Stimulated activated CD4-positive, alpha-beta T cell treated with anti-CD3 and anti-CD28 coated beads, Interleukin-4, amount 100 ng/mL, for 4 hours (primary cell): ENCODE data around the gene FOXS1.
A peak's percentile ranks its signal among the peaks of the same experiment; 100 is the strongest.
"Not testable (repeated sequence)": the region's sequence is repeated elsewhere in the genome, so short reads cannot be mapped to it uniquely, and the experiment has no call there.

Source experiments
- DNase-seq, 2 experiments: peaks; one replicate each; pipeline ENCODE4 v3.0.0-alpha.2; 2020

Gene FOXS1

DNA sequence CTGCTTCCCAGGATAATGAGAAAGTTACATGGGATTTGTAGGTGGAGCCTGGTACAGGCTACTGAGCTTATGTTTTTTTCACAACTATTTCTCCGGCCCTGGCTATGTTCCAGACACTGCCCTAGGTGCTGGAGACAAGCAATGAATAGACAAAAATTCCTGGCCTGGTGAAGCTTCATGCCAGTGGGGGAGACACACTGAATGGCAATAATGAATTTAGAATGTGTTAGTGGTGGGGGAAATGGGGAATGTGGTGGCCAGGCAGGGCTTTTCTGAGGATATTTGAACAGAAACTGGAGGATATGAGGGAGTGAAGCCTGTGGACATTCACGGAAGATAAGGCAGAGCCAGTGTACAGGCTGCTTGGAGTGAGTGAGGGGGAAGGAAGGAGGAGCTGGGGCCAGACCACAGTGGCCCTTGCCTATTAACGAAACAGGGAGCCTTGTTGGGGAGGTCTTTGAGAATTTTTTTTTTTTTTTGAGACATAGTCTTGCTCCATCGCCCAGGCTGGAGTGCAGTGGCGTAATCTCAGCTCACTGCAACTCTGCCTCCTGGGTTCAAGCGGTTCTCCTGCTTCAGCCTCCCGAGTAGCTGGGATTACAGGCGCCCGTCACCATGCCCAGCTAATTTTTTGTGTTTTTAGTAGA lies 6.6 kb downstream of the FOXS1 start:
- no peak for DNase-seq

DNA sequence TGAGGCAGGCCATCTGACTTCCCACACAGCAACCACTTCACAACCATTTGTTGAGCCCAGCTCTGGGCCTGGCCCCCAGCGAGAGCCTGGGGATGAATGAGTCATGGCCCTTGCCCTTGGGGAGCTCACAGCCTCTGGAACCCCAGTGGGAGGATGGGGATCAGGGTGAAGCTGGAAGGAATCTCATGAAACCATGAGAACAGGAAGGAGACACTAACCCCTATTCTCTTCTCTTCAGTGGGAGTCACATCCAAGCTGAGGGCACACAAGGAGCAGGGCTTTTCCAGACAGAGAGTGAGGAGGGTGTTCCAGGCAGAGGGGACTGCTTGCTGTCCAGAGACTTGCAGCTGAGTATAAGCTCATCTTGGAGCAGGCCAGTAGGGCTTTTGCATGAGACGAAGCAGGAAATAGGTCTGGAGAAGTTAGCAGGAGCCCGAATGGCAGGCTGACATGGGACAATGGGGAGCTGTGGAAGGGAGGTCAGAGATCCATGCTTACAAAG lies 7.5 kb downstream of the FOXS1 start:
- DNase-seq, result no peak

DNA sequence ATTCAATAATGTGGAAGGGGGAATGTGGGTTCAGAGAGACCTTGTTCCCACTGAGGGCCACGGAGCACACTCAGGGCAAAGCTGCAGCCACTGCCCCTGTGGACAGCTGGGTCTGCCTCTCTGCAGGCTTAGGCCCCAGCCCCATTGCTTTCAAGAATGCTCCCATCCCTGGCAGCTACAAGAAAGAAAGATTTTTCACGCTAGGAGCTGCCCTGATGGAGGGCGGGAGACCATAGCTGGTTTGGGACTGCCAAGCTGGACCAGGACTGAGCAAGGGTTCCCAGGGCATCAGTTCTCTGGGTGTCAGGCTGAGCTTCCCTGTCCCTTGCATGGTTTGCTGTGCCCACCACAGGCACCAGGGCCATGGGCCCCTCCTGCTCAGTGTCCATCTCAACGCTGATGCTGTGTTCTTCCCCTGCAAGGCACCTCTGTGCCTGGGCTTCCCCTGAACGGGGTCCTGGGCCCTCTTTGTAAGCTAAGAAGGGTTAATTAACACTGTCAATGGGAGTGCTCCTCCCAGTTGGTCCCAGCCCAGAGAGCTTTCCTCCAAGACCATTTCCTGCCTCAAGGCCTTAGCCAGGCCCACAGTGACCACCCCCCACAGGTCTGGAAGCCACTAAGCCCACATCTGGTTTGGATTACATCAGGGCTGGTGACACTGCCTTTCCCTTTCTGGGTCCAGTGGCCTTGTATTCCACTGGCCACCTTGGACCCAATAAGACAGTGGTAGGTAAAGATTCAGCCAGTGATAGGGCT lies 8.4 kb downstream of the FOXS1 start:
- no peak for DNase-seq

DNA sequence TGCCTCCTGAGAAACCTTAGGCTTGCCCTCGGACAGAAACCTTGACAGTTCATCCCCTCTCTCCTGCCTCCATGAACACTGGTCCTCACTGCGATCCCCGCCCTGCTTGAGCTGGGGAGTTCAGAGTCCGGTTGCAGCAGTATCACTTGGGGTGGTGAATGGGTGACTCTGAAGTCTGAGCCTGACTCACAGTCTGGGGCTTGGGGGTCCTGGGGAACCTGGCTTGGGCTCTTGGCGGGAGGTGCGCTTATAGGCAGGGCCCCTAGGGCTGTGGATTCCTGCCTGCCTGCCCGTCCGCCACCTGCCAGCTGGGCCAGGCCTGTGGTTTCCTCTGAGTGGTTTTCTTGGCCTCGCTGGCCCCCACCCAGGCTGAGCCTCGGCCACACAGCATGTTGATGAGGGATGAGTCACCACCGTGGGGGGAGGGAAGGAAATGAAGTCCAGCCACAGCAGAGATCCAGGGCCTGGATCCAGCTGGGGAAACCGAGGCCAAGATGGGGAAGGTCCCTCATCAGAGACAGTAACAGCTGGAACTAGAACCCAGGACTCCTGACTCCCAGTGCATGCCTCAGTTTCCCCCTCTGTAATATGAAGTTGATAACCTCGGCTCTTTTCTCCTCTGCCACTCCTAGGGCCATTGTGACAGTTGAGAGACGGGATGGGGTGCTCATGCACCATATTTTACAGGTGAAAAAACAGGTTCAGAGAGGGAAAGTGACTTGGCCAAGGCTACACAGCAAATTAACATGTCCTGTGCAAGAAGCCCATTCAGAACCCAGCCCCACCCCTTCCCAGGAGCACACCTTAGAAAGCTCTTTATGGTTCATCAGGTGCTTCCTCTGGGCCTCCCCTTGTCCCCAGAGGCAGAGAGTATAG lies 9.2 kb downstream of the FOXS1 start:
- no peak for DNase-seq

DNA sequence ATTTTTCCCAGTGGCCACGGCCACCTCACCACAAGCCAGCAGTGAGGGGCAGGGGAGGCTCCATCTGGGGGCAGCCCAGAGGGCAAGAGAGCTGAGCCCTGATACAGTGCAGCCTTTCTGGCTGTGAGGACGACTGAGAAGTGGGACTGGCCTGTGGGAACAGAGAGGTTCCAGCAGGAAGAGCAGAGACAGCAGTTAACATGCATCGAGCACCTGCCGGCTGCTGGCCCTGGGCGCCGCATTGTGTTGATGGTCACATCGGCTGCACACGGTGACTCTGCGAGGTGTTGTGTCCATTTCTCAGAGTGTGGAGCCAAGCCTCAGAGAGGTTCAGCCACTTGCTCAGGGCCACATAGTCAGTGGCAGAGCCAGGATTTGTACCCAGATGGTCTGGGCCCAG lies 9.8 kb downstream of the FOXS1 start:
- no peak for DNase-seq

DNA sequence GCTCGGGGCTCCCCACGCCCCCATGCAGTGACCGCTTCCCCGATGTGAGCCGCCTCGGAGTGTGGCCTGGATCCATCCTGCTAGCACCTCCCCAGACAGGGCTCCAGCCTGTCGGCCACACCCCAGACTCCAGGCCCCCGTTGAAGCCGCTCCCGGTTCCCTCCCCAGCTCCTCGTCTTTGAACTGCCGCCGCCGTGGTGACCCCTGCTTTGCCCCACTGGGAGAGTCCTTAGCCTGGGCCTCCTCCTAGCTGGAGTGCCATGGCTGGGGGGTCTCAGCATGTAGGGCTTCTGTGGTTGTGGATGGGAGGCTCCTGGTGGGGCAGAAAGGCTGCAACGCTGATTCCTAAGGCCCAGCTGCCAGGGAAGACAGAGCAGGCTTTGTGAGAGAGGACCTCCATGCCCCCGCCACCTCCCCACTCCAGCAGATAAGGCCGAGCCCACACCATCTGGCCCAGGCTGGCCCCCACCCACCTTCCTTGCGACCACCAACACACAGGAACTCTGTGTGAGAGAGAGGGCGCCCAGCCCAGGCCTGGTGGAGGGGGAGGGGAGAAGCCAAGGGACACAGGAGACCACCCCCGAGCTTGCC lies 11.4 kb downstream of the FOXS1 start:
- DNase-seq, result no peak

DNA sequence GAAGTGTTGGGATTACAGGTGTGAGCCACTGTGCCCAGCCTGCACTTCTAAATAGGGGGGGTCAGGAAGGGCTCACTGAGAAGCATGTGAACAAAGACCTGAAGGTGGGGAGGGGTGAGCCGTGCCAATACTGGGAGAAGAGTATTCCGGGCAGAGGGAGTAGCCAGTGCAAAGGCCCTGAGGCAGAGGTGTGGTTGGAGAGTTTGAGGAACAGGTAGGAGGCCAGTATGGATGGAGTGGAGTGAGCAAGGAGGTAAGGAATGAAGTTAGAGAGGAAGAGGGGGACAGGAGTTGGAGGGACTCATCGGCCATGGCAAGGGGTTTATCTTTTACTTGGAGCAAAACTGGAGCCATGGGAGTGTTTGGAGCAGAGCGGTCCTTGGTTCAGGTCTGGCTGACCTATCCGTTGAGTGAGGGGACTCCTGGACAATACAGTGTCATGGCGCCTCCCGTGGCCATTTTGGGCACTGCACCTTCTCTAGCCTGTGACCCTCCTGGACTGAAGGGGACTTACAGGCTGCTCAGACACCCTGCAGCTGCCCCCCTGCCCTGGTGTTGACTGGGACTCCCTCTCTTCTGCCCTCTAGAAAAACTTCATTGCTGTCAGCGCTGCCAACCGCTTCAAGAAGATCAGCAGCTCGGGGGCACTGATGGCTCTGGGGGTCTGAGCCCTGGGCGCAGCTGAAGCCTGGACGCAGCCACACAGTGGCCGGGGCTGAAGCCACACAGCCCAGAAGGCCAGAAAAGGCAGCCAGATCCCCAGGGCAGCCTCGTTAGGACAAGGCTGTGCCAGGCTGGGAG lies 12.1 kb downstream of the FOXS1 start:
- peak; percentile 29 to 59 for DNase-seq

DNA sequence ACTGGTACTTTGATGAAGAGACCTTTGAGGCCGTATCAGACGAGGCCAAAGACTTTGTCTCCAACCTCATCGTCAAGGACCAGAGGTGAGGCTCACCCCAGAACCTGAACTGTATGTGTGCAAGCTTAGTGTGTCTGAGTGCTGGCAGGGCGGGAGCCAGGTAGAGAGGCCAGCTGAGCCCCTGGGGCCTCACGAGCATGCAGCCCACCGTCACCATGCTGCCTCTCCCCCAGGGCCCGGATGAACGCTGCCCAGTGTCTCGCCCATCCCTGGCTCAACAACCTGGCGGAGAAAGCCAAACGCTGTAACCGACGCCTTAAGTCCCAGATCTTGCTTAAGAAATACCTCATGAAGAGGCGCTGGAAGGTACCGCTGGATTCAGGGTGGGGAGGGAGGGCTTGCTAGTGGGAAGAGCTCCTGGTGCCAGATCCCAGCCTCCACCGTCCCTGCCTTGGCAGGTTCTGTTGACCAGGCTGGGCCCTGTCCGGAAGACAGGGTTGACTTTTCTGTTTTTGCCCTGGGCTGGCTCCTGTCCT lies 13.6 kb downstream of the FOXS1 start:
- no peak for DNase-seq

DNA sequence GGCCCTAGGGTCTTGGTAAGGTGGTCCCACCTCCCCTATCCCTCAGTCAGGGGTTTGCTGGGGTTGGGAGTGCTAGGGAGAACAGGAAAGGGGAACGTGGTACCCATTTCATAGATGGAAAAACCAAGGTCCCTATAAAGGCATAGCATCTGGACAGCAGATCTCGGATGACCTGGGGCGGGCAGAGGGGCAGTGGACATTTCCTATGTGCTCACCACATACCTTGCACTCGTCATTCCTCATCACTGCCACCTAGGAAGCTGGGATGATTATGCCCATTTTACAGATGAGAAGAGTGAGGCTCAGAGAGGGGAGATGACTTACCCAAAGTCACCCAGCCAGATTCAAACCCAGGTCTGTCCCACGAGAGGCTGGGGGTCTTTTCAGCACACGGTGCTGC lies 14.2 kb downstream of the FOXS1 start:
- no peak for DNase-seq

DNA sequence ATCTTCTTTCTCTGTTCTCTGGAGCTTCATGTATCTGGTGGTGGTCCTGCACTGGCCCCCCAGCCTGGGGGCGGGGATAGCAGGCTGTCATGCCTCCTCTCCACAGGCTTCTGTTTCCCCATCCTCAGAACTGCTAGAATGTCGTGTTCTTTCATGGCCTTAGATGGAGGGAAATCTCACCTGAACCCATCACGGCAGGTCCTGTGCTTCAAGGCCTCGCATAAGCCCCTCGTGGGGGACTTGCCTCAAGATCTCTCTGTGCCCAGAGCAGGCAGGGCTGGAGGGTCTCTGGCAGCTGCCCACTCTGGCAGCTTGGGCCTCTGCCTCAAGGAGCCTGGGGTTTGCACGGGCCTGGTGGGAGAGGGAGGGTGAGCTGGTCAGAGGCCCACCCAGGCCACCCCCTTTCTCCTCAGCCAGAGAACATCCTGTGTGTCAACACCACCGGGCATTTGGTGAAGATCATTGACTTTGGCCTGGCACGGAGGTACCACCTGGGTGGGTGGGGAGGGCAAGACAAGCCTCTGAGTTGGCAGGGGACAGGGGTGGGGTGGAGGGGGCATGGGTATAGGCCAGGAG lies 14.9 kb downstream of the FOXS1 start:
- no peak for DNase-seq

DNA sequence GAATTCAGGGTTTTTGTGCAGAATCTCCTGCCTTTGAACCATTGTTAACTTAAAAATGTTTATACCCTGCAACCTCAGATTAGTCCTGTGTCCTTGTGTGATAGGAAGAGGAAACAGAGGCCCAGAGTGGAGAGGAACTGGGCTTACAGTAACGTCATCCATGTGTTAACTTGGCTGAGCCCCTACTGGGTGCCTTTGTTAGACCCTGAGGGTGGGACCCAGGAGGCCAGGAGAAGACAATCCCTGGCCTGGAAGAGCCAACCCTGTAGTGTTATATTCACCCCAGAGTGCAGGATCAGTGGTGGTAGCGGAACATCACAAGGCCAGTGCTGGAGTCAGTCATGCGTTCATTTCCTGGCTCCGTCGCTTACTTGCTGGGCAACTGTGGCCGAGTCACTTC lies 15.7 kb downstream of the FOXS1 start:
- DNase-seq, result no peak

DNA sequence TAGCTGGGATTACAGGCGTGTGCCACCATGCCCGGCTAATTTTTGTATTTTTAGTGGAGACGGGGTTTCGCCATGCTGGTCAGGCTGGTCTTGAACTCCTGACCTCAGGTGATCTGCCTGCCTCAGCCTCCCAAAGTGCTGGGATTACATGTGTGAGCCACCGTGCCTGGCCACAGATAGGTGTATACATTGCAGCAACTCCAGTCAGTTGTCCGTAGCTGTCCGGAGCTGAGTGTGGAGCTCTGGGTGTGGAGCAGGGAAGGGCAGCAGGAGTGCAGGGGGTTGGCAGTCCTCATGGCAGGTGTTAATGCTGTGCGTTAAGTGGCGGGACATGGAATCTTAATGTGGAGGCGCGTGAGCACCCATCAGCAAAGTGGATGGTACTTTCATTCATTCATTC lies 17.4 kb downstream of the FOXS1 start:
- DNase-seq, result not testable (repeated sequence)

DNA sequence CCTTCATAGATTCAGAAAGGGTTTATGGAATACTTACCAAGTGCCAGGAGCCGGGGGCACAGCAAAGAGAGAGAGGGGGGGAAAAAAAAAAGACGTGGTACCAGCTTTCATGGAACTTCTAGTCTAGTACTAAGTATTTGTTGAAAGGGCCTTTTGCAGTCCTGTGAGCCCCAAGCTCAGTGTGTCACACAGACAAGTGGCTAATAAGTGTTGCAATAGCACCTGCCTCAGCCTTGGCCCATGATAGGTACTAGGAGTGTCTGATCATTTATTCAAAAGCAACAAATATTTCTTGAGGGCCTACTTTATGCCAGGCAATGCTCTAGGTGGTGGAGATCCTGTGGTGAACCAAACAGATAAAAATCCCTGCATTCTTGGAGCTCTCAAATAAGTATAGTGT lies 18.3 kb downstream of the FOXS1 start:
- no peak for DNase-seq

DNA sequence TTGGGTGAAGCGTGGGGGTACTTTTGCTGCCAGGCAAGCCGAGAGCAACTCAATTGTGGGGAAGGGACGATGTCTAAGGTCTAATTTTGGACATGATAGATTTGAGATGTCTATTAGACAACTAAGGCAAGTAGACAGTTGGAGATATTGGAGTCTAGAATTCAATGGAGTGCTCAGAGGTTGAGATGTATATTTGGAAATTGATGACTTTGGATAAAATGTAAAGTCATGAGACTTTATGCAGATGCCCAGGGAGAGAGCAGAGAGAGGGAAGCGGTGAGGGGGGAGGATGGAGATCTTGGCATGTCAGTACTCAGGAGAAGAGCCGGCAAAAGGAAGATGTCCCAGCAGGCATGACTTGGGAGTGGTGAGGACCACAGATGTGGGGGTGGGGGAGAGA lies 19.3 kb downstream of the FOXS1 start:
- DNase-seq, result no peak

DNA sequence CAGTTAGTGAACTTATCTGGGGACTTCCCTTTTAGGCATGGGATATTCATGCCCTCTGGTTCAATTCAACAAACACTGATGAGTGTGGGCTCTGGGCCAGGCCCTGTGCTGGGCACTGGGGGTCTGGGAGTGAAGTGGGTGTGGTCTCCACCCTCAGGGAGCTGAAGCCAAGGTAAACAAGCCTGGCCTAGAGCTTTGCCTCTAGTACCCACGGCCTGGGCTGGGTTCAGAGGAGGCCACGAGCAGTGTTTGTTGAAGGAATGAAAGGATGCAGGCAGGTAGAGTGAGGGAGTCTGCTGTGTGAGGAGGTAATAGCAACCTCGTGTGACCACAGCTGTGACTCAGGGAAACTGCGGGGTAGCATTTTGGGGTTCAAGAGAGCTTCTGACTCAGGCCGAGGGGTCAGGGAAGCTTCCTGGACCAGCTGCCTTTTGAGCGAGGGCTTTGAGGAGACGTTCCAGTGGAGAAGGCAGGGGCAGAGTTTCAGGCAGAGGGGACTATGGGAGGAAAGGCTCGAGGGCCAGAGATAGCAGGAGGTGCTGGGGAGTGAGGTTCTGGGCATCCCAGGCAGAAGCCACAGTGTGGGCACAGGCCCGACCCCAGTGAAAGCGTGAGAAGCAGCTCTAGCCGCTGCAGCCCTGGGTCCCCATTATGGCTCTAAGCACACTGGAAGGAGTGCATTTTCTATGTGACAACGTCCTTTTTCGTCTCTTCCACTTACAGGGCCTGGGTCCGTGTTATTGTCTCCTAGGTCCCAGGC lies 20.7 kb downstream of the FOXS1 start:
- DNase-seq, result no peak

DNA sequence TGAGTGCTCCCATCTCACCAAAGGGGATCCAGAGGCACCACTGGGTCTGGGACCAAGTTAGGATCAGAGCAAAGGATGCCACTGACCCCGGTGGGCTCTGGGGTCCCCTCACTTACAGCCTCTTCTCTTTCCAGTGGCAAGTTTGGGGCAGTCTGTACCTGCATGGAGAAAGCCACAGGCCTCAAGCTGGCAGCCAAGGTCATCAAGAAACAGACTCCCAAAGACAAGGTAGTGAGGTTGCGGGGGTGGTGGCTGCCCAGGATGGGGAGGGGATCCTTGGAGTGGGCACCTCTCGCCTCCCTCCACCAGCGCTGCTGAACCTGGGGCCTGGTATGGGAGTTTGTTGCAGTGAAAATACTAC lies 21.3 kb downstream of the FOXS1 start:
- DNase-seq, result no peak

DNA sequence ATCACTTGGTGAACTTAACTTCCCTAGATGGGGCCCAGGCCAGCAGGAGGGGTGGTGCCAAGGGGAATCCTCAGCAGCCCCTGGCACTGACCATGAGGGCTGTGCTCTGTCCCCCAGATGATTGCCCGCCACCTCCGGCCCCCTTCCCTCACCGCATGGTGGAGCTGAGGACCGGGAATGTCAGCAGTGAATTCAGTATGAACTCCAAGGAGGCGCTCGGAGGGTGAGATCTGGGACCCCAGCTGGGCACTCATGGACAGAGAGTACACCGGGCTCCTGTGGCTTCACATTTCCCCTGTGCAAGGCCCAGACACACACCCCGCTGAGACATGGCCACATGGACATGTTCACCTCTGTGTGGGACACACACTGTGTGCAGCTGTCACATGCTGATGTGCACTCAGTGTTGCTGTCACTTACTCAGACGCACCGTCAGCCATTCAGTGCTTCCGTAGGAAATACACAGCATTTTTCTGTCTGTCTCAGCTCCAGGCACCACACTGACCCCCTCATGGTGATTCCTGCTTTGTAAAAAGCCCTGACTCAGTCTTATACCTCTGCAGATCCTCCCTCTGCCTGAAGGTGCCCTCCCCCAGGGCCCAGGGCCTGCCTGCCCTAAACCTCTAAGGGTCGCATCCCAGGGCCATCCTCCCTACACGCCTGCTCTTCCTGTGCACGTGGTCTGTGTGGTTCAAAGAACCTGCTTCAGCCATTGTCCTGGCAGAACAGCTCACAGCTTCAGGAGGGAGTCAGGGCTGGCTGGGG lies 21.9 kb downstream of the FOXS1 start:
- no peak for DNase-seq

DNA sequence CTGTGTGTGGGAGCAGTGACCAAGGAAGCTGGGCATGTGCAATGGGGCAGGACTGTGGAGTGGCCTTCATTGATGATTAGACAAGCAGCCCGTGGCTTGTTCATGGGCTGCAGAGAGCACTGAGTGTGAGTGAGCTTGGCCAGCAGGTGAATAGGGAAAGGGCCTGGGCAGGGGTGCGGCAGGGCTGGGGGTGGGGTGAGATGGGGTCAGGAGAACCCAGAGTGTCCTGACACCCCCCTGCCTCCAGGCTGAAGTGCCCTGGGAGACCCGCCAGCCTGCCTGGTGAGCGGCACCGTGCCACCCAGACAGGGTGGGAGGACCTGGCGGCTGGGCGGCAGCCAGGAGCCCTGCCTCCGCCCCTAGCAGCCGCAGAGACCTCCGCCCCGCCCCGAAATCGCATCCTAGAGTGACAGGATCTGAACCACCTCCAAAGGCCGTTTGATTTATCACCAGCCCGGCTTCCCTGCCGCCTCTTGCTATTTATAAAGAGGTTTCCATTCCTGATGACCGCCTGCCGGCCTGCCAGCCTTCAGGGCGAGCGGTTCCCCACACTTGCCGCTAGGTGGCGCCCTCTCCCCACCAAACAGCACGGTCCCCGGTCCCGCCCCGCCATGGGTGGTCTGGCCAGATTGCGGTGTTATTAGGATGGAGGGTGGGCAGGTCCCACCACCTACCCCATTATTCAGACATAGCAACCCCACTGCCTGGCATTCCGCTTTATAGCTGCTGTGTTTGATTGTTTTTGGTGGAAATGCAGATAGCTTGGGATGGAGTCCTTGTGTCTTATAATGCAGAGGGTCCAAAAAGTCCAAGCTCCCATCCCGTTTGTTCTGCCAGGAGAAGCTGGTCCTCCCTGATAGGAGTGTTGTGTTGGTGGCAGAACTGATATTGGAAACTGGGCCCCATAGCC lies 22.7 kb downstream of the FOXS1 start:
- peak; percentile 56 to 77 for DNase-seq

DNA sequence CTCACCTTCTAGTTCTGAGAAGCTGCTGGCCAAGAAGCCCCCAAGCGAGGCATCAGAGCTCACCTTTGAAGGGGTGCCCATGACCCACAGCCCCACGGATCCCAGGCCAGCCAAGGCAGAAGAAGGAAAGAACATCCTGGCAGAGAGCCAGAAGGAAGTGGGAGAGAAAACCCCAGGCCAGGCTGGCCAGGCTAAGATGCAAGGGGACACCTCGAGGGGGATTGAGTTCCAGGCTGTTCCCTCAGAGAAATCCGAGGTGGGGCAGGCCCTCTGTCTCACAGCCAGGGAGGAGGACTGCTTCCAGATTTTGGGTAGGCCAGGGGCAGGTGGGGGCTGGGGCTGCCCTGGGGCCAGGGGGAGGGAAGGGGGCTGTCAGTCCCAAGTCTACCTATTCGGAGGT lies 24.0 kb downstream of the FOXS1 start:
- DNase-seq, result no peak
